22Rv1 (cell line): ENCODE data around the gene GNG7.

Source experiments
- ZFX ChIP-seq: fragments of 450-650 bp; IDR thresholded peaks from 2 replicates; pipeline ENCODE4 v1.6.1; 2017; ENCODE audit warnings: antibody characterized with exemption, borderline replicate concordance
- TF ChIP-seq, protein P1 (sequence below): fragments of 450-650 bp; IDR thresholded peaks from 2 replicates; pipeline ENCODE4 v1.5.1; 2017; ENCODE audit warnings: mild to moderate bottlenecking

DNA sequence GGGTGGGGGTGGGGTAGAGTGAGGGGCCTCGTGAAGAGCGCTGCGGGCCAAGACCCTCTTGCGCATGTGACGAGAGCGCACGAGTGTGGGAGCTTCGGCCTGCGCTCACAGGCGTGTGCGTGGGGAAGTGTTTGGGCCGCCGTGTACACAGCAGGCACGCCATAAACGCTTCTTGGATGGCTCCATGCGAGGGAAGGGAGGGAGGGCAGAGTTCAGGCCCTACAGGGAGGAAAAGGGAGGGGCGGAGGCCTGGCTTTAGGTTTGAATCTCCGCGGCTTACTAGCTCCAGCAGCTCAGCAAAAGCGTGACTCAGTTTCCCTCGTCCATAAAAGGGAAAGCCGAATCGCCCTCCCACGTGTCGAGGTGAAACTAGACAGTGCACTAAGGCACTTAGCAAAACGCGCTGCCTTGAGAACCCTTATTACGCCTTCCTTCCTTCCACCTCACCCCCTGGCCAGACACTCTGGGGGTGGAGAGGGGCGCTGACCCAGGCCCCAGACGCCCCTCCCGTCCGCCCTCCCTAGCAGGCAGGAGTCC lies 214.0 kb downstream of the GNG7 start:
- TF ChIP-seq, protein P1, sequence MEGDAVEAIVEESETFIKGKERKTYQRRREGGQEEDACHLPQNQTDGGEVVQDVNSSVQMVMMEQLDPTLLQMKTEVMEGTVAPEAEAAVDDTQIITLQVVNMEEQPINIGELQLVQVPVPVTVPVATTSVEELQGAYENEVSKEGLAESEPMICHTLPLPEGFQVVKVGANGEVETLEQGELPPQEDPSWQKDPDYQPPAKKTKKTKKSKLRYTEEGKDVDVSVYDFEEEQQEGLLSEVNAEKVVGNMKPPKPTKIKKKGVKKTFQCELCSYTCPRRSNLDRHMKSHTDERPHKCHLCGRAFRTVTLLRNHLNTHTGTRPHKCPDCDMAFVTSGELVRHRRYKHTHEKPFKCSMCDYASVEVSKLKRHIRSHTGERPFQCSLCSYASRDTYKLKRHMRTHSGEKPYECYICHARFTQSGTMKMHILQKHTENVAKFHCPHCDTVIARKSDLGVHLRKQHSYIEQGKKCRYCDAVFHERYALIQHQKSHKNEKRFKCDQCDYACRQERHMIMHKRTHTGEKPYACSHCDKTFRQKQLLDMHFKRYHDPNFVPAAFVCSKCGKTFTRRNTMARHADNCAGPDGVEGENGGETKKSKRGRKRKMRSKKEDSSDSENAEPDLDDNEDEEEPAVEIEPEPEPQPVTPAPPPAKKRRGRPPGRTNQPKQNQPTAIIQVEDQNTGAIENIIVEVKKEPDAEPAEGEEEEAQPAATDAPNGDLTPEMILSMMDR, result no peak
- no peak for TF ChIP-seq ZFX
